ENCODE data around the gene WDR43.

GRCh38 chr2:28901202-28901601 lies 6.7 kb downstream of the WDR43 start:
- TF ChIP-seq CTCF (IDR thresholded peaks at IDR 0.05) (no peak), SIN3A (IDR thresholded peaks at IDR 0.05; ENCODE audit: borderline replicate concordance, insufficient read depth, low read depth, low read length) (no peak), POLR2AphosphoS5 (IDR thresholded peaks at IDR 0.05; ENCODE audit: low read depth, low read length) (no peak)
